Caco-2 (cell line): ENCODE data around the gene ERBB2. TPM values are rescaled to one million over a fixed set of nuclear protein-coding genes. Genes with fewer than 3 reads are reported as not detected.

ENCODE experiments used
- BruUV-seq: library from RNA; stranded (reverse); fragments of 400-500 nt; replicated peaks from 2 replicates; lab custom pipeline; 2021; lab: Mats Ljungman, UMichigan
- CTCF ChIA-PET: fragments of 300-600 bp; sonication (Branson Sonifier 250); formaldehyde crosslinking; loops from one replicate; lab custom pipeline; 2022; ENCODE audit warnings: antibody characterized with exemption; lab: Charles Lee
- POLR2A ChIA-PET: fragments of 300-600 bp; sonication (Branson Sonifier 250); formaldehyde crosslinking; loops from one replicate; lab custom pipeline; 2022; ENCODE audit warnings: antibody characterized with exemption; lab: Charles Lee
- DNase-seq, 2 experiments: peaks; one replicate each; pipeline versions ENCODE4 v3.0.0 to v3.0.0-alpha.2; 2020 to 2022
- H3K27me3 ChIP-seq: replicated peaks from 2 replicates; pipeline ENCODE4 v1.6.0; 2011; ENCODE audit warnings: low read length; ENCODE audit not compliant: control insufficient read depth, insufficient read depth
- H3K36me3 ChIP-seq: 2 replicates; pipeline ENCODE4 v1.5.1; 2011; ENCODE audit warnings: low read length; ENCODE audit not compliant: control insufficient read depth, insufficient read depth
- H3K4me1 ChIP-seq: fragments of 250-450 bp; sonication (Bioruptor Pico); 2 replicates; pipeline ENCODE4 v1.5.1; 2020; ENCODE audit warnings: mild to moderate bottlenecking
- H3K4me3 ChIP-seq: 2 replicates; pipeline ENCODE4 v1.5.1; 2011; ENCODE audit warnings: low read depth, mild to moderate bottlenecking, control low read depth, low read length
- H3K9me3 ChIP-seq: fragments of 250-450 bp; sonication (Bioruptor Pico); 2 replicates; pipeline ENCODE4 v1.5.1; 2020; ENCODE audit warnings: mild to moderate bottlenecking, moderate library complexity
- H3K27ac Mint-ChIP-seq: one replicate; pipeline ENCODE4 v1.8.0; 2022; ENCODE audit warnings: mixed read lengths; ENCODE audit not compliant: unreplicated experiment
- H3K27me3 Mint-ChIP-seq: one replicate; pipeline ENCODE4 v1.8.0; 2022; ENCODE audit warnings: mixed read lengths; ENCODE audit not compliant: insufficient read depth, unreplicated experiment
- H3K36me3 Mint-ChIP-seq: one replicate; pipeline ENCODE4 v1.8.0; 2022; ENCODE audit warnings: mild to moderate bottlenecking, mixed read lengths; ENCODE audit not compliant: insufficient read depth, unreplicated experiment
- H3K4me1 Mint-ChIP-seq: one replicate; pipeline ENCODE4 v1.8.0; 2022; ENCODE audit warnings: low read depth, mixed read lengths; ENCODE audit not compliant: unreplicated experiment
- H3K4me3 Mint-ChIP-seq: one replicate; pipeline ENCODE4 v1.8.0; 2022; ENCODE audit warnings: mild to moderate bottlenecking, moderate library complexity, mixed read lengths; ENCODE audit not compliant: unreplicated experiment
- H3K9me3 Mint-ChIP-seq: one replicate; pipeline ENCODE4 v1.8.0; 2022; ENCODE audit warnings: mixed read lengths; ENCODE audit not compliant: unreplicated experiment
- intact Hi-C: fragments of 100-400 bp; cut with micrococcal nuclease; formaldehyde crosslinking; loops from one replicate; pipeline ENCODE4 v1.10.0; 2022; ENCODE audit not compliant: unreplicated experiment
- total RNA-seq: library from RNA; stranded (reverse); gene quantifications from 2 replicates; pipeline ENCODE4 v1.2.3, GENCODE V29; 2022
- TF ChIP-seq, protein P1 (sequence below), 2 experiments: fragments of 200-600 bp in 1 of 2; IDR thresholded peaks; 1 replicate in 1 of 2; 2 replicates in 1 of 2; pipeline versions ENCODE4 v1.5.1 to v1.8.0; 2011 to 2022; ENCODE audit warnings: antibody characterized with exemption in 1 of 2, control low read depth in 1 of 2, inconsistent platforms in 1 of 2, low read depth in 1 of 2, low read length in 1 of 2, mild to moderate bottlenecking in 1 of 2, moderate library complexity in 1 of 2; ENCODE audit not compliant: insufficient read depth in 1 of 2, severe bottlenecking in 1 of 2, unreplicated experiment in 1 of 2

ERBB2 gene
- total RNA-seq, 1 experiment from 2014 or later, result 121 TPM

DNA sequence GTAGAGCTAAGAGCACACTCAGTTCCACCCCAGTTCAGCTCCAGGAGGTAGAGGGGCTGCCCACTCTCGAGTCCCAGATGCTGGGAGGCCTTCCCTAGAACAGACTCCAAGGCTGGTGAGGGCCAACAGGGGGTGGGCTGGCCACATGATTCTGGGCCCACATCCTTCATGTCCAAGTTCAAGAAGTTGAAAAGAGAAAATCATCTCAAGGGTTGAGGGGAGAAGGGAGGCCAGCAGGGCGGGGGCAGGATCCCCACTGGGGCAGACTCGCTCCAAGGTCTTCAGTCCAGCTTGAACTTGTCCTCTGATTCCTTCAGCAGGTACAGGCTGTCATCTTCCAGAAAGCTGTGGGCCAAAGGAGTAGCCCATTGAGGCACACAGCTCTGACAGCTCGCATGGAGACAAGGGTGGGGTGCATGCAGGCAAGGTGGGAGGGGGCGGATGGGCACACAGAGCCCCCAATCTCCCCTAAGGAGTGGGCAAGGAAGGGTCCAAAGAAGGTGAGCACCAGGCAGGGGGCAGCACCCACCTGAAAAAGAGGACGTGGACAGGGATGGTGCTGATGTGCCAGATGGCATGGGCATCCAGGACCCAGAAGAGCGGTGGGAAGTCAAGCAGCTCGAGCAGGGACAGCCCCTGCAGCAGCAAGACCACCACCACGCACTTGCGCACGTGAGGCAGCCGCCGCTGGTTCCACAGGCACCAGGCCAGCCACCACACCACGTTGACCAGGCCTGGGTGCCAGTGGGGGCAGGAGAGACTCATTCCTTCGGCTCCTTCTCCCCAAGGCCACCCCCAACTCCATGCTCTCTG, 27.1 kb upstream of the ERBB2 start:
- CTCF ChIA-PET, result interaction anchor here (0.8 to 4.9 kb wide), 11 partner anchors 15 to 66 kb away, joined by 3 to 44 read pairs (median 3); partner anchors contain the start of genes PGAP3 and STARD3
- POLR2A ChIA-PET, result no interaction called here

DNA sequence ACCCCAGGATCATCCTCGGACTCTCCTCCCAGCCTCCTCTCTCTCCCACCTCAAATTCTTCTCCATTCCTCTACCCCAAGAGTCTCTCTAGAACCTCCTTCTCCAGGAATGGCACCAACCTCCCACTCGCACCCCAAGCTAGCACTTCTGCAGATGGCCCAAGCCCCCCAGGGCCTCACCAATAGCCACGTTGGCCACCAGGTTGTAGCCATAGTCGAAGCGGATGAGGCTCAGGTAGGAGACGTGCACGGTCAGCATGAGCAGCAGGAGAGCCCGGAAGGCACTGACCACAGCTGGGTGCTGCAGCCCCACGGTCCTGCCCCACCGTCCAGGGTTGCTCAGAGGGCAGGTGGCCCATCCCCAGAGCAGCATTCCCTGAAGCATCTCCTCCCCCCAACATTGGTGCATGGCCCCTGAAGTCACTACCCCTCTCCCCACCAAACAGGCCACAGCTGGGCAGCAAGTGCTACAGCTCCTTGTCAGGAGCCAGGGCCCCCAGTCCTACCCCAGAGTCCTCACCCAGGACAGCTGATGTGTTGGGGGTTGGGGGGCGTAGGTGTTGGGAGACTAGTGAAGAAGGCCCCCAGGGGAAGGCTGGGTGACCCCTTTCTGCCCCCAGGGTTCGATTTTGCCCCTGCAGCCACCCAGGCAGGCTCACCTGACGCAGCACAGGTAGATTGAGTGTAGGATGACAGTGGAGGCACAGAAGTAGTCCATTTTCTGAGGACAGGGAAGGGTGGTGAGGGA, 26.4 kb upstream of the ERBB2 start:
- CTCF ChIA-PET, result interaction anchor here (1.0 kb wide), 1 partner anchor 52 kb away, joined by 4 read pairs; no protein-coding TSS in a partner anchor
- intact Hi-C loops, result no loop called here
- H3K36me3 Mint-ChIP-seq, result peaks cover 11% of the 10 kb centered on the region
- no peaks in the 10 kb centered on the region for H3K9me3 Mint-ChIP-seq
- POLR2A ChIA-PET, result no interaction called here
- peaks cover 11% of the 10 kb centered on the region for H3K4me1 Mint-ChIP-seq
- peaks cover 3% of the 10 kb centered on the region for H3K27me3 Mint-ChIP-seq
- Histone ChIP-seq H3K27me3 (no peaks in the 10 kb centered on the region), H3K4me1 (peaks cover 23% of the 10 kb centered on the region), H3K9me3 (no peaks in the 10 kb centered on the region), H3K4me3 (no peak overlapping the region), H3K36me3 (no peaks in the 10 kb centered on the region)
- H3K27ac Mint-ChIP-seq, result no peak overlapping the region
- TF ChIP-seq, protein P1, sequence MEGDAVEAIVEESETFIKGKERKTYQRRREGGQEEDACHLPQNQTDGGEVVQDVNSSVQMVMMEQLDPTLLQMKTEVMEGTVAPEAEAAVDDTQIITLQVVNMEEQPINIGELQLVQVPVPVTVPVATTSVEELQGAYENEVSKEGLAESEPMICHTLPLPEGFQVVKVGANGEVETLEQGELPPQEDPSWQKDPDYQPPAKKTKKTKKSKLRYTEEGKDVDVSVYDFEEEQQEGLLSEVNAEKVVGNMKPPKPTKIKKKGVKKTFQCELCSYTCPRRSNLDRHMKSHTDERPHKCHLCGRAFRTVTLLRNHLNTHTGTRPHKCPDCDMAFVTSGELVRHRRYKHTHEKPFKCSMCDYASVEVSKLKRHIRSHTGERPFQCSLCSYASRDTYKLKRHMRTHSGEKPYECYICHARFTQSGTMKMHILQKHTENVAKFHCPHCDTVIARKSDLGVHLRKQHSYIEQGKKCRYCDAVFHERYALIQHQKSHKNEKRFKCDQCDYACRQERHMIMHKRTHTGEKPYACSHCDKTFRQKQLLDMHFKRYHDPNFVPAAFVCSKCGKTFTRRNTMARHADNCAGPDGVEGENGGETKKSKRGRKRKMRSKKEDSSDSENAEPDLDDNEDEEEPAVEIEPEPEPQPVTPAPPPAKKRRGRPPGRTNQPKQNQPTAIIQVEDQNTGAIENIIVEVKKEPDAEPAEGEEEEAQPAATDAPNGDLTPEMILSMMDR (IDR thresholded peaks at IDR 0.05; ENCODE audit: insufficient read depth in 1 of 2, low read depth in 1 of 2, low read length in 1 of 2, severe bottlenecking in 1 of 2, unreplicated experiment in 1 of 2), result no peak
- H3K4me3 Mint-ChIP-seq, result no peak overlapping the region
- no peak for DNase-seq
- BruUV-seq, result no TSS peak

More for the DNA sequence above, 27.1 kb upstream of the ERBB2 start:
- TF ChIP-seq, protein P1 (IDR thresholded peaks at IDR 0.05; ENCODE audit: insufficient read depth in 1 of 2, low read depth in 1 of 2, low read length in 1 of 2, severe bottlenecking in 1 of 2, unreplicated experiment in 1 of 2), result no peak
- no peak for DNase-seq
- BruUV-seq, result no TSS peak
- H3K27ac Mint-ChIP-seq, result no peak overlapping the region
- no peaks in the 10 kb centered on the region for H3K27me3 ChIP-seq
- no peak overlapping the region for H3K4me3 ChIP-seq
- intact Hi-C loops, result loop anchor here (1.0 kb wide), 1 partner anchor 50 kb away; no protein-coding TSS in a partner anchor
- H3K9me3 ChIP-seq, result no peaks in the 10 kb centered on the region
- H3K4me1 ChIP-seq, result peaks cover 19% of the 10 kb centered on the region
- peaks cover 4% of the 10 kb centered on the region for H3K27me3 Mint-ChIP-seq
- H3K4me3 Mint-ChIP-seq, result no peak overlapping the region
- no peaks in the 10 kb centered on the region for H3K36me3 ChIP-seq
- H3K9me3 Mint-ChIP-seq, result no peaks in the 10 kb centered on the region
- H3K36me3 Mint-ChIP-seq, result peaks cover 11% of the 10 kb centered on the region
- H3K4me1 Mint-ChIP-seq, result peaks cover 12% of the 10 kb centered on the region

DNA sequence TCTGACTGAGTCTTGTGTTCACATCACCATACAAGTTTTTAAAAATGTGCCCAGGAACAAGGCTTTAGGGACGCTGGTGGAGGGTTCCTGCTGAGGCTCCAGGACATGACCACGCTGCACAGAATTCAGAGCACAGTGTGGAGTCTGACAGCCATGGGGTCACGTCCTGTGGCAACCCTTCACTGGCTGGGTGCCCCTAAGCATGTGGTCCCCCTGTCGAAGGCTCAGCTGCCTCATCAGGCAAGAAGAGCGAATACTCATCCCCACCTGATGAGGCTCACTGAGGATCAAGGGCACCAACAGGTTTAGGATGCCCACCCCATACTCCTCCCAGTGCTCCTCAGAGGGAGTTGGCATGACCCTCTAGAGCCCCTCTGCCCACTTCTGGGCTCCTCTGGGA, 25.7 kb upstream of the ERBB2 start:
- ChIA-PET CTCF (interaction anchor here (0.5 to 2.2 kb wide), 7 partner anchors 20 to 90 kb away, joined by 3 to 14 read pairs (median 4); partner anchors contain the start of gene MIEN1), POLR2A (no interaction called here)
- Mint-ChIP-seq H3K4me3 (no peak overlapping the region), H3K9me3 (no peaks in the 10 kb centered on the region), H3K27ac (no peak overlapping the region), H3K36me3 (peaks cover 11% of the 10 kb centered on the region), H3K4me1 (peaks cover 14% of the 10 kb centered on the region), H3K27me3 (no peaks in the 10 kb centered on the region)
- H3K27me3 ChIP-seq, result no peaks in the 10 kb centered on the region
- BruUV-seq, result no TSS peak
- TF ChIP-seq, protein P1 (IDR thresholded peaks at IDR 0.05; ENCODE audit: insufficient read depth in 1 of 2, low read depth in 1 of 2, low read length in 1 of 2, severe bottlenecking in 1 of 2, unreplicated experiment in 1 of 2), result no peak
- no peak for DNase-seq
- intact Hi-C loops, result no loop called here
- H3K4me3 ChIP-seq, result no peak overlapping the region
- H3K9me3 ChIP-seq, result no peaks in the 10 kb centered on the region
- H3K36me3 ChIP-seq, result no peaks in the 10 kb centered on the region
- H3K4me1 ChIP-seq, result peaks cover 30% of the 10 kb centered on the region
